Pons (tissue), 1 donor: Measurements from ENCODE around the gene EXO1.
A peak's percentile ranks its signal among the peaks of the same experiment; 100 is the strongest.
"Not testable (repeated sequence)": the region's sequence is repeated elsewhere in the genome, so short reads cannot be mapped to it uniquely, and the experiment has no call there.

Experiments used
- DNase-seq: peaks from one replicate; pipeline ENCODE4 v3.0.0-alpha.2; 2016; ENCODE audit warnings: low spot score

The EXO1 gene

GRCh38 chr1:241847796-241848685 is at the start of gene EXO1:
Gene EXO1, plus strand, starts transcription at chr1:241848204. Its CDS starts 2,222 bp downstream, at chr1:241850426.
- DNase-seq = peak; percentile 93

GRCh38 chr1:241799416-241799815 is 48.6 kb upstream of the EXO1 start:
- no peak for DNase-seq

- no peak for DNase-seq
These were observed 47.4 kb upstream of the EXO1 start for GRCh38 chr1:241800640-241801039.

- no peak for DNase-seq
These were observed 45.1 kb upstream of the EXO1 start for GRCh38 chr1:241802863-241803262.

GRCh38 chr1:241804706-241805105 is 43.3 kb upstream of the EXO1 start:
- not testable (repeated sequence) for DNase-seq

- no peak for DNase-seq
These were observed 39.7 kb upstream of the EXO1 start for GRCh38 chr1:241808265-241808664.

- no peak for DNase-seq
These were observed 37.1 kb upstream of the EXO1 start for GRCh38 chr1:241810769-241811405.

GRCh38 chr1:241813768-241814320 is 34.2 kb upstream of the EXO1 start:
- DNase-seq = no peak

GRCh38 chr1:241816008-241816407 is 32.0 kb upstream of the EXO1 start:
- DNase-seq = no peak

GRCh38 chr1:241817331-241817792 is 30.6 kb upstream of the EXO1 start:
- DNase-seq = no peak

GRCh38 chr1:241817956-241818612 is 29.9 kb upstream of the EXO1 start:
- DNase-seq = no peak

GRCh38 chr1:241819340-241819866 is 28.6 kb upstream of the EXO1 start:
- no peak for DNase-seq

GRCh38 chr1:241821363-241821762 is 26.6 kb upstream of the EXO1 start:
- no peak for DNase-seq

- no peak for DNase-seq
These were observed 25.2 kb upstream of the EXO1 start for GRCh38 chr1:241822846-241823245.

- DNase-seq = no peak
These were observed 24.1 kb upstream of the EXO1 start for GRCh38 chr1:241823925-241824324.

GRCh38 chr1:241825581-241825980 is 22.4 kb upstream of the EXO1 start:
- no peak for DNase-seq

- not testable (repeated sequence) for DNase-seq
These were observed 21.4 kb upstream of the EXO1 start for GRCh38 chr1:241826613-241827012.

- no peak for DNase-seq
These were observed 20.7 kb upstream of the EXO1 start for GRCh38 chr1:241827264-241827663.

GRCh38 chr1:241828463-241829021 is 19.5 kb upstream of the EXO1 start:
- no peak for DNase-seq

- DNase-seq = no peak
These were observed 18.5 kb upstream of the EXO1 start for GRCh38 chr1:241829468-241829867.

- peak; percentile 71 for DNase-seq
These were observed 13.1 kb upstream of the EXO1 start for GRCh38 chr1:241834733-241835377.
